GM21576 (cell line): ENCODE data around the gene CELF5.

Experiments
- ATAC-seq: cut with Tn5 transposase; IDR thresholded peaks from one replicate; pipeline ENCODE4 v1.9.1; 2021; ENCODE audit warnings: mild to moderate bottlenecking, moderate library complexity; ENCODE audit not compliant: unreplicated experiment

The CELF5 gene

GRCh38 chr19:3224346-3225168 is at the start of gene CELF5:
Gene CELF5 (plus strand): TSS chr19:3224661. CDS start chr19:3224740, 79 bp downstream.
- ATAC-seq, result no peak

- no peak for ATAC-seq
Observed at GRCh38 chr19:3175781-3176714, 48.4 kb upstream of the CELF5 start.

- ATAC-seq, result no peak
Observed at GRCh38 chr19:3176715-3177501, 47.6 kb upstream of the CELF5 start.

GRCh38 chr19:3178377-3178972 is 46.0 kb upstream of the CELF5 start, which contains the start of gene S1PR4:
Gene S1PR4 (plus strand): TSS chr19:3178769. CDS start chr19:3178793, 24 bp downstream.
- no peak for ATAC-seq

GRCh38 chr19:3178973-3179738 is 45.3 kb upstream of the CELF5 start:
- ATAC-seq, result no peak

- no peak for ATAC-seq
Observed at GRCh38 chr19:3179739-3180293, 44.6 kb upstream of the CELF5 start.

- no peak for ATAC-seq
Observed at GRCh38 chr19:3183721-3184641, 40.5 kb upstream of the CELF5 start.

- peak; percentile 30 for ATAC-seq
Observed at GRCh38 chr19:3184847-3185460, 39.5 kb upstream of the CELF5 start.

GRCh38 chr19:3185461-3186159 is 38.9 kb upstream of the CELF5 start, which contains the start of gene NCLN:
Gene NCLN (plus strand): TSS chr19:3185930. CDS start chr19:3186031, 101 bp downstream.
- peak; percentile 70 for ATAC-seq

- ATAC-seq, result peak; percentile 3
Observed at GRCh38 chr19:3186160-3186688, 38.2 kb upstream of the CELF5 start.

- ATAC-seq, result no peak
Observed at GRCh38 chr19:3186891-3187661, 37.4 kb upstream of the CELF5 start.

- ATAC-seq, result no peak
Observed at GRCh38 chr19:3187662-3188511, 36.6 kb upstream of the CELF5 start.

- no peak for ATAC-seq
Observed at GRCh38 chr19:3188627-3189596, 35.5 kb upstream of the CELF5 start.
